ENCODE measurements around the gene KIF26B.

DNA sequence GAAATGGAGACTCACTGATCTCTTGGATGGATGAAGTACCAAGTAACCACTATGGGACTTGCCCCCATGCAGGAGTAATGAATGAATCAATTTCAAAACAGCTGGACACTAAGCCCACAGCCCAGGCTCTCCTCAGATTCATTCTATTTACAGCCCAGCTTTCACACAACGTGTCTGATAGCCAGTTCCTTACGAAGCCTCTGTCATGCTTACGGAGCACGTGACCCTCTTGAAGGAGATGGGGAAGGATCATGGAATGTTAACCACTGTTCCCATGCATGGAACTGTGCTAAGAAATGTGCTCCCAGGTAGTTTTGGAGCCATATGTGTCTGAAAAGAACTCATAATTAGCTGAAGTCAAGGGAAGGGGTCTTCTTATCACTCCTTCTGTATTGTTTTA, 124.1 kb downstream of the KIF26B start:
- TF ChIP-seq, protein P1, sequence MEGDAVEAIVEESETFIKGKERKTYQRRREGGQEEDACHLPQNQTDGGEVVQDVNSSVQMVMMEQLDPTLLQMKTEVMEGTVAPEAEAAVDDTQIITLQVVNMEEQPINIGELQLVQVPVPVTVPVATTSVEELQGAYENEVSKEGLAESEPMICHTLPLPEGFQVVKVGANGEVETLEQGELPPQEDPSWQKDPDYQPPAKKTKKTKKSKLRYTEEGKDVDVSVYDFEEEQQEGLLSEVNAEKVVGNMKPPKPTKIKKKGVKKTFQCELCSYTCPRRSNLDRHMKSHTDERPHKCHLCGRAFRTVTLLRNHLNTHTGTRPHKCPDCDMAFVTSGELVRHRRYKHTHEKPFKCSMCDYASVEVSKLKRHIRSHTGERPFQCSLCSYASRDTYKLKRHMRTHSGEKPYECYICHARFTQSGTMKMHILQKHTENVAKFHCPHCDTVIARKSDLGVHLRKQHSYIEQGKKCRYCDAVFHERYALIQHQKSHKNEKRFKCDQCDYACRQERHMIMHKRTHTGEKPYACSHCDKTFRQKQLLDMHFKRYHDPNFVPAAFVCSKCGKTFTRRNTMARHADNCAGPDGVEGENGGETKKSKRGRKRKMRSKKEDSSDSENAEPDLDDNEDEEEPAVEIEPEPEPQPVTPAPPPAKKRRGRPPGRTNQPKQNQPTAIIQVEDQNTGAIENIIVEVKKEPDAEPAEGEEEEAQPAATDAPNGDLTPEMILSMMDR (conservative IDR thresholded peaks at IDR 0.05; ENCODE audit: low read depth in 2 of 2), result no peak
- no peak for TF ChIP-seq EZH2 (IDR thresholded peaks at IDR 0.05; ENCODE audit: low read depth, unreplicated experiment)
- no peak for TF ChIP-seq EZH2phosphoT487 (IDR thresholded peaks at IDR 0.05; ENCODE audit: unreplicated experiment)
- no peak for TF ChIP-seq POLR2AphosphoS5 (IDR thresholded peaks at IDR 0.05; ENCODE audit: low read depth)
- TF ChIP-seq CREB1 (CRISPR knock-in tag; IDR thresholded peaks at IDR 0.05; ENCODE audit: low read depth), result no peak
- TF ChIP-seq, protein P2, sequence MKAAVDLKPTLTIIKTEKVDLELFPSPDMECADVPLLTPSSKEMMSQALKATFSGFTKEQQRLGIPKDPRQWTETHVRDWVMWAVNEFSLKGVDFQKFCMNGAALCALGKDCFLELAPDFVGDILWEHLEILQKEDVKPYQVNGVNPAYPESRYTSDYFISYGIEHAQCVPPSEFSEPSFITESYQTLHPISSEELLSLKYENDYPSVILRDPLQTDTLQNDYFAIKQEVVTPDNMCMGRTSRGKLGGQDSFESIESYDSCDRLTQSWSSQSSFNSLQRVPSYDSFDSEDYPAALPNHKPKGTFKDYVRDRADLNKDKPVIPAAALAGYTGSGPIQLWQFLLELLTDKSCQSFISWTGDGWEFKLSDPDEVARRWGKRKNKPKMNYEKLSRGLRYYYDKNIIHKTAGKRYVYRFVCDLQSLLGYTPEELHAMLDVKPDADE (IDR thresholded peaks at IDR 0.05), result no peak
- TF ChIP-seq, protein P3, sequence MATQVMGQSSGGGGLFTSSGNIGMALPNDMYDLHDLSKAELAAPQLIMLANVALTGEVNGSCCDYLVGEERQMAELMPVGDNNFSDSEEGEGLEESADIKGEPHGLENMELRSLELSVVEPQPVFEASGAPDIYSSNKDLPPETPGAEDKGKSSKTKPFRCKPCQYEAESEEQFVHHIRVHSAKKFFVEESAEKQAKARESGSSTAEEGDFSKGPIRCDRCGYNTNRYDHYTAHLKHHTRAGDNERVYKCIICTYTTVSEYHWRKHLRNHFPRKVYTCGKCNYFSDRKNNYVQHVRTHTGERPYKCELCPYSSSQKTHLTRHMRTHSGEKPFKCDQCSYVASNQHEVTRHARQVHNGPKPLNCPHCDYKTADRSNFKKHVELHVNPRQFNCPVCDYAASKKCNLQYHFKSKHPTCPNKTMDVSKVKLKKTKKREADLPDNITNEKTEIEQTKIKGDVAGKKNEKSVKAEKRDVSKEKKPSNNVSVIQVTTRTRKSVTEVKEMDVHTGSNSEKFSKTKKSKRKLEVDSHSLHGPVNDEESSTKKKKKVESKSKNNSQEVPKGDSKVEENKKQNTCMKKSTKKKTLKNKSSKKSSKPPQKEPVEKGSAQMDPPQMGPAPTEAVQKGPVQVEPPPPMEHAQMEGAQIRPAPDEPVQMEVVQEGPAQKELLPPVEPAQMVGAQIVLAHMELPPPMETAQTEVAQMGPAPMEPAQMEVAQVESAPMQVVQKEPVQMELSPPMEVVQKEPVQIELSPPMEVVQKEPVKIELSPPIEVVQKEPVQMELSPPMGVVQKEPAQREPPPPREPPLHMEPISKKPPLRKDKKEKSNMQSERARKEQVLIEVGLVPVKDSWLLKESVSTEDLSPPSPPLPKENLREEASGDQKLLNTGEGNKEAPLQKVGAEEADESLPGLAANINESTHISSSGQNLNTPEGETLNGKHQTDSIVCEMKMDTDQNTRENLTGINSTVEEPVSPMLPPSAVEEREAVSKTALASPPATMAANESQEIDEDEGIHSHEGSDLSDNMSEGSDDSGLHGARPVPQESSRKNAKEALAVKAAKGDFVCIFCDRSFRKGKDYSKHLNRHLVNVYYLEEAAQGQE (IDR thresholded peaks at IDR 0.05; ENCODE audit: unreplicated experiment), result no peak
- TF ChIP-seq ZNF331 (CRISPR knock-in tag; IDR thresholded peaks at IDR 0.05; ENCODE audit: low read depth), result no peak
